ENCODE results near the gene GJA5. TPM values are rescaled to one million over a fixed set of nuclear protein-coding genes. Genes with fewer than 3 reads are reported as not detected.

Gene GJA5
- total RNA-seq, 1 experiment from 2014 or later: 1.1 TPM

- Histone ChIP-seq H3F3A (ENCODE audit: low read length, unreplicated experiment) (no peaks in the 10 kb centered on the region), H3K27ac (ENCODE audit: low read length) (no peak overlapping the region), H3K27me3 (ENCODE audit: low read length) (no peaks in the 10 kb centered on the region), H3K9ac (ENCODE audit: low read length) (no peak overlapping the region), H3K4me3 (ENCODE audit: low read length) (no peak overlapping the region), H4K20me1 (ENCODE audit: low read length) (no peaks in the 10 kb centered on the region), H3K4me2 (ENCODE audit: low read length) (no peak overlapping the region), H3K9me2 (replicated peaks; ENCODE audit: low read length) (no peaks in the 10 kb centered on the region), H3K9me3 (ENCODE audit: low read length) (no peaks in the 10 kb centered on the region), H3K4me1 (ENCODE audit: insufficient read depth, low read length) (peaks cover 19% of the 10 kb centered on the region), H3K36me3 (ENCODE audit: low read depth, low read length) (no peaks in the 10 kb centered on the region), H2AFZ (ENCODE audit: low read length) (no peak overlapping the region), H3K79me2 (ENCODE audit: low read length) (no peaks in the 10 kb centered on the region)
- TF ChIP-seq CTCF (conservative IDR thresholded peaks at IDR 0.05; ENCODE audit: low read depth, low read length): peak; percentile 95
- no peak for TF ChIP-seq EZH2phosphoT487 (IDR thresholded peaks at IDR 0.05; ENCODE audit: borderline replicate concordance, low read length)
- TF ChIP-seq EZH2 (IDR thresholded peaks at IDR 0.05; ENCODE audit: low read length, unreplicated experiment): no peak
- ChIA-PET CTCF (interaction anchor here (1.1 kb wide), 1 partner anchor 169 kb away, joined by 4 read pairs; no protein-coding TSS in a partner anchor), POLR2A (ENCODE audit: unreplicated experiment) (no interaction called here)
- peak; percentile 85 for DNase-seq
- no TSS peak for BruUV-seq (replicated peaks)
- intact Hi-C loops (cut with micrococcal nuclease): loop anchor here (1.0 to 2.0 kb wide), 2 partner anchors 33 to 166 kb away; no protein-coding TSS in a partner anchor
- peak; percentile 98 for ATAC-seq
Measured at GRCh38 chr1:147723691-147724323, 36.6 kb downstream of the GJA5 start.

GRCh38 chr1:147722124-147722523 is 38.3 kb downstream of the GJA5 start:
- Histone ChIP-seq H3K27ac (ENCODE audit: low read length) (no peak overlapping the region), H3K4me3 (ENCODE audit: low read length) (no peak overlapping the region), H3K27me3 (ENCODE audit: low read length) (no peaks in the 10 kb centered on the region), H3F3A (ENCODE audit: low read length, unreplicated experiment) (no peaks in the 10 kb centered on the region), H2AFZ (ENCODE audit: low read length) (no peak overlapping the region), H3K9me2 (replicated peaks; ENCODE audit: low read length) (no peaks in the 10 kb centered on the region), H4K20me1 (ENCODE audit: low read length) (no peaks in the 10 kb centered on the region), H3K36me3 (ENCODE audit: low read depth, low read length) (no peaks in the 10 kb centered on the region), H3K9ac (ENCODE audit: low read length) (no peak overlapping the region), H3K79me2 (ENCODE audit: low read length) (no peaks in the 10 kb centered on the region), H3K9me3 (ENCODE audit: low read length) (no peaks in the 10 kb centered on the region), H3K4me2 (ENCODE audit: low read length) (no peak overlapping the region), H3K4me1 (ENCODE audit: insufficient read depth, low read length) (peaks cover 32% of the 10 kb centered on the region)
- POLR2A ChIA-PET (ENCODE audit: unreplicated experiment): interaction anchor here (0.6 kb wide), 1 partner anchor 121 kb away, joined by 4 read pairs; no protein-coding TSS in a partner anchor
- ATAC-seq (no peak), DNase-seq (no peak)
- BruUV-seq (replicated peaks): no TSS peak
- no peak for TF ChIP-seq EZH2 (IDR thresholded peaks at IDR 0.05; ENCODE audit: low read length, unreplicated experiment)
- no peak for TF ChIP-seq EZH2phosphoT487 (IDR thresholded peaks at IDR 0.05; ENCODE audit: borderline replicate concordance, low read length)
- no peak for TF ChIP-seq CTCF (conservative IDR thresholded peaks at IDR 0.05; ENCODE audit: low read depth, low read length)
- intact Hi-C loops (cut with micrococcal nuclease): no loop called here
- CTCF ChIA-PET: interaction anchor here (0.9 kb wide), 1 partner anchor 170 kb away, joined by 3 read pairs; no protein-coding TSS in a partner anchor

- CTCF ChIA-PET: interaction anchor here (0.9 kb wide), 1 partner anchor 170 kb away, joined by 3 read pairs; no protein-coding TSS in a partner anchor
- H3K79me2 ChIP-seq (ENCODE audit: low read length): no peaks in the 10 kb centered on the region
- intact Hi-C loops (cut with micrococcal nuclease): no loop called here
- ATAC-seq (no peak), DNase-seq (peak; percentile 22)
- H3K9ac ChIP-seq (ENCODE audit: low read length): no peak overlapping the region
- H3K4me3 ChIP-seq (ENCODE audit: low read length): no peak overlapping the region
- POLR2A ChIA-PET (ENCODE audit: unreplicated experiment): interaction anchor here (0.6 kb wide), 1 partner anchor 120 kb away, joined by 4 read pairs; no protein-coding TSS in a partner anchor
- no peaks in the 10 kb centered on the region for H3K9me3 ChIP-seq (ENCODE audit: low read length)
- no TSS peak for BruUV-seq (replicated peaks)
- no peak overlapping the region for H2AFZ ChIP-seq (ENCODE audit: low read length)
- no peaks in the 10 kb centered on the region for H3K27me3 ChIP-seq (ENCODE audit: low read length)
- no peaks in the 10 kb centered on the region for H4K20me1 ChIP-seq (ENCODE audit: low read length)
- TF ChIP-seq CTCF (conservative IDR thresholded peaks at IDR 0.05; ENCODE audit: low read depth, low read length) (no peak), EZH2phosphoT487 (IDR thresholded peaks at IDR 0.05; ENCODE audit: borderline replicate concordance, low read length) (no peak), EZH2 (IDR thresholded peaks at IDR 0.05; ENCODE audit: low read length, unreplicated experiment) (no peak)
- H3K4me2 ChIP-seq (ENCODE audit: low read length): no peak overlapping the region
- no peaks in the 10 kb centered on the region for H3K36me3 ChIP-seq (ENCODE audit: low read depth, low read length)
- peaks cover under 1% of the 10 kb centered on the region for H3F3A ChIP-seq (ENCODE audit: low read length, unreplicated experiment)
- H3K4me1 ChIP-seq (ENCODE audit: insufficient read depth, low read length): peaks cover 33% of the 10 kb centered on the region
- no peak overlapping the region for H3K27ac ChIP-seq (ENCODE audit: low read length)
- no peaks in the 10 kb centered on the region for H3K9me2 ChIP-seq (replicated peaks; ENCODE audit: low read length)
Measured at GRCh38 chr1:147721716-147722115, 38.7 kb downstream of the GJA5 start.
